Measurements from ENCODE around the gene FAXC.
A peak's percentile ranks its signal among the peaks of the same experiment; 100 is the strongest.
"Not testable (repeated sequence)": the region's sequence is repeated elsewhere in the genome, so short reads cannot be mapped to it uniquely, and the experiment has no call there.

The FAXC gene

DNA sequence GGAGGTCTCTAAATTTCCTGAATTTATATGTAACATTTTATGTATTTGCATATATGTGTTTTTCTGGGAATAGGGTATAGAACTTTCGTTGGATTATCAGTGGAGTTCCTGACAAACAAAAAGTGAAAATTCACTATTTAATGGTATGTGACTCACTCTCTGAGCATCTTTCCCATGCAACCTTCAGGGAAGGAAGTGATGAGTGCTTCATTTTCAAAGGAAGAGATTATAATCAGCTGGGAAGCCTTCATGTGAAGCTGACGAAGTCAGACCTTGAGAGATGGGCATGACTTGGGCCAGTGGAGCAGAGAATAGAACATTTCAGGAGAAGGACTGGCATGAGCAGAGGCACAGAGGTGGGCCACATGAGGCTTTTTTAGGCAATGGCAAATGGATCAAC, 72.7 kb downstream of the FAXC start:
- DNase-seq: no peak

GRCh38 chr6:99270826-99271225, 78.6 kb downstream of the FAXC start:
- no peak for DNase-seq

DNA sequence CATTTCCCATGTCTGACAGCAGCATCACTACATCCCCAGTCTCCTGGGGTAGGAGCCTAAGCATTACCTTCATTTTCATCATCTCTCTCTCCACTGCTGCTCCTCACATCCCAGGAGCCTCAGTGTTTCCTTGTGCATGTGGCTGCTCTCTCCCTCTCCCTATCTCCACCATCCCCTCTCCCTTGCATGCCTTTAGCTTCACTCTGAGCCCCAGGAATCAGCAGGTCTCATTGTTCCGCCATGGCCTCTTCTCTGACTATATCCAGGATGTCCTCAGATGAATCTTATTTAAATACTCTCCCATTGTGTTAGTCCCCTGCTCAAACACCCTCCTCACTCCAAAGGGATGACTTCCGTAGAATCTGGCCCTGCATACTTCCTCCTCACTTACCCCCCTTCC, 79.4 kb downstream of the FAXC start:
- no peak for DNase-seq

- no peak for DNase-seq
Observed at GRCh38 chr6:99269207-99269606, 80.3 kb downstream of the FAXC start.

GRCh38 chr6:99266996-99267395, 82.5 kb downstream of the FAXC start:
- not testable (repeated sequence) for DNase-seq

- DNase-seq: not testable (repeated sequence)
Observed at GRCh38 chr6:99265447-99265846, 84.0 kb downstream of the FAXC start.

- no peak for DNase-seq
Observed at GRCh38 chr6:99254616-99255550, 94.6 kb downstream of the FAXC start.

DNA sequence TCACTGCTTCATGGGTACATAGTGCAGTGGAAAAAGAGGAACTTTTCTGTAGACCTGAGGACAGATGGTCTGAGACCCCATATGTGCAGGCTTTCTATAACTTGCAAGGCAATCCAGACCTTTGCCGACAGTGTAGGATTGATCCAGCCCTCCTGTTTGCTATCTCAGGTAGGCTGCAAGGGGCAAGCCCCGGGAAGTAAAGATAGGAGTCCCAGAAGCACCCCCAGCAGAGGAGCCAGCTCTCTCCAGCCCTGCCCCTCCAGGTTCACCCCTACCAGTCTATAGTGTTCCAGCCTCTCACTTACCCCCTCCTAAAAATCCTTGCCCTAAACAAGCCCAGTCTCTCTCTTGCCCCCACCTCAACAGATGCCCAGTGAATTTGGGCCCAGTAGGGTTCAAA, 96.2 kb downstream of the FAXC start:
- no peak for DNase-seq

DNA sequence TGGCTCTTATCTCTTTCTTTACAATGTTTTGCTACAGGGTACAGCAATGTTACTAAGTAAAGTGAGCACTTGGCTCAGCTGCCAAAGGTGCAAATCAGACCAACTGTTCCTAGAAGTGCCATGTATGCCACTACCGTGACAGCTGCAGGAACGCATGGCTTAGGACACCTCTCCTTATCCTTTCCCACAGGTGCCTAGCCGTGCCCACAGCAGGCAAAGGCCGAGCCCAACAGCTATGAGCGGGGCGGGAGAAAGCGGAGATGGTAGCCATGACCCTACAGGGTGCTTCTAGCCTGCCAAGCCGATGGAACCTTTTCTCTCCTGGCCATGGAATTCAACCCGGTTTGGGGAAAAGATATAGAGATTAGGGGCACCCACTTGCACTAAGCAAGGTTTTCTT, 97.1 kb downstream of the FAXC start:
- DNase-seq: no peak

GRCh38 chr6:99250476-99250875, 99.0 kb downstream of the FAXC start:
- no peak for DNase-seq

DNA sequence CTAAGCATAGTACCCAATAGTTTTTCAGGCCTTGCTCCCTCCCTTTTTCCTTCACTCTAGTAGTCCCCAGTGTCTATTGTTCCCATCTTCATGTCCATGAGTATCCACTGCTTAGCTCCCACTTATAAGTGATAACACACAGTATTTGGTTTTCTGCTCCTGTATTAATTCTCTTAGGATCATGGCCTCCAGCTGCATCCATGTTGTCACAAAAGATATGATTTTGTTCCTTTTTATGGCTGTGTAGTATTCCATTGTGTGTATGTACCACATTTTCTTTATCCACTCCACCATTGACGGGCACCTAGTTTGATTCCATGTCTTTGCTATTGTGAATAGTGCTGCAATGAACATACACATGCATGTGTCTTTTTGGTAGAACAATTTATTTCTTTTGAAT, 102.9 kb downstream of the FAXC start:
- no peak for DNase-seq

DNA sequence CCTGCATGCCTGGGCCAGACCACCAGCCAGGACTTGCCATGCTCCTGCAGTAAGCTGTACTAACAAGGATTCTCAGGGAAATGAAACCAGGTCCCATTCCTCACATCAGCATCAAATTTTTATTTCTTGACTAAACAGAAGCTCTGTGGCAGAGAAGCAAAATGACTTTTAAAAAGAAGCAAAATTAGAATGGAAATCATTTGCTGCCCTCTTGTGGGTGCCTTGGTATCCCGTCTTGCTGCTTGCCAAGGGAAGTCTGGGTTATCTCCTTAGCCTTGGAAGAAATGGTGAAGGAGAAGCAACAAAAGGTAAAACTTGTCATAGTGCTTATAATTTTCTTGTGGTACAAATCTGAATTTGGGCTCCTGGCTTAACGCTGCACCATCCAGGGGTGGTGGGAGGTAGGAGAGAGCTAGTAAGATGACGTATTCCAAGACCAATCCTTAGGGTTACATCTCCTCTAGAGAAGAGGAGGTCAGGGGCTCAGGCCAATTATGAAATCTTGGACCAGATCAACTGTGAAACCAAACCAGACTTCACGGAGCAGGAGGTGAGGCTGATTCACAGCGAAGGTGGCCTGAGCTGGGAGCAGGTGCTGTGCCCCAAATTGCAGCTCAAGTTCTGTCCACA, 107.5 kb downstream of the FAXC start:
- peak; percentile 31 for DNase-seq

GRCh38 chr6:99236010-99236409, 113.5 kb downstream of the FAXC start:
- no peak for DNase-seq

DNA sequence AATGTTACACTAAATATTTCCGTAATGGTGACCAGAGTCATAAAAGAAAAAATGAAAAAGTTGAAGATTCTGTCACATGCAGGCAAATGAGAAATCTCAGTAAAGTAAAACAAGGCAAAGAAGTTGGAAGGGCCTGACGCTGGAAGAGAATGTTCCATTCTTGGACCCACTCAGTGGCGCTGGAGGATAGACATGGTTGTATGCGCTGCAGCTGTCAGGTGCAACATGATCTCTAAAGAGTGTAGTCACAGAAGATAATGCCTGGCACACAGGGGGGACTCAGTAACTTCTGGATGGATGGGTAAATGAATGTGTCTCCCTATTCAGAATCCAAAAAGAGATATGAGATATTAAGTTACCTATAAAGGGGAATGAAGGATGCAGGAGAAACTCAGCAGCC, 116.3 kb downstream of the FAXC start:
- DNase-seq: no peak

DNA sequence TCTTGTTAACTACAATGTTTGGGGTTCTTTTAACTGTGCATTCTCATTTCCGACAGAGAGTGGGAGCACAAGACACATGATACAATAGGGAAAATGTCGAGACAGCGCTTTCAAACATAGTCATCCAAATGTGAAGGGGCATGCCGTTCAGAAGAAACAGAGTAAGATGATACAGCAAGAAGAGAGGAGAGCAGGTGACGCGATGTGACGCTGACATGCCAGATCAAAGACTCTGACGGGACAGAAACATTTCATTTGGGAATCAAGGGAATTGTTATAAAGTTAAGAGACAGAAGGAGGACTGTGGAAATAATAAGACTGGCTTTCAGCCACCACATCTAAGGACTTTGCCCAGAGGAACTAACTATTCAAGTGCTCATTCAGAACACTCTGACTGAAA, 117.4 kb downstream of the FAXC start:
- no peak for DNase-seq

DNA sequence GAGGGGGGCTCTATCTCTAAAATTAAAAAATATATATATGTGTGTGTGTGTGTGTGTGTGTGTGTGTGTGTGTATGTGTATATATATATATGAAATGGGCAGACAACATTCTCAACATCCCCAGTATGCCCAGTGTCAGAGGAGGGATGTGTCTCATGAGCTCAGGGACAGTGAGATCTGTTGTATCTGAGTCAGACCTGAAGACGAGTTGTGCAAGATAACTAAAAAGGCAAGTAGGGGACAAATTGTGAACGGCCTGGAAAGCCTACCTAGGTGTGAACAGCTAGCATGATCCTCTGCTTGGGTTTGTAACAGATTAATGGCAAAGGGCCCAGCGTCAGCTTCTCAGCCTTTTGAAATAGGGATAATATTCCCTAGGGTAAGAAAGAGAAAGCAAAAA, 124.3 kb downstream of the FAXC start:
- no peak for DNase-seq
